SIG-M5 treated with dmso at 0.1 percent for 504 hours (cell line): ENCODE results near the gene MAP7.
"Not testable (repeated sequence)": the region's sequence is repeated elsewhere in the genome, so short reads cannot be mapped to it uniquely, and the experiment has no call there.

ENCODE experiments used
- DNase-seq: peaks from one replicate; lab custom pipeline; 2025; ENCODE audit not compliant: unreplicated experiment; lab: John Stamatoyannopoulos, UW

Gene MAP7

GRCh38 chr6:136425793-136426192 lies 124.4 kb downstream of the MAP7 start:
- DNase-seq = no peak

GRCh38 chr6:136424901-136425300 lies 125.3 kb downstream of the MAP7 start:
- DNase-seq = no peak

- DNase-seq = no peak
Observed at GRCh38 chr6:136424450-136424849, 125.8 kb downstream of the MAP7 start.

DNA sequence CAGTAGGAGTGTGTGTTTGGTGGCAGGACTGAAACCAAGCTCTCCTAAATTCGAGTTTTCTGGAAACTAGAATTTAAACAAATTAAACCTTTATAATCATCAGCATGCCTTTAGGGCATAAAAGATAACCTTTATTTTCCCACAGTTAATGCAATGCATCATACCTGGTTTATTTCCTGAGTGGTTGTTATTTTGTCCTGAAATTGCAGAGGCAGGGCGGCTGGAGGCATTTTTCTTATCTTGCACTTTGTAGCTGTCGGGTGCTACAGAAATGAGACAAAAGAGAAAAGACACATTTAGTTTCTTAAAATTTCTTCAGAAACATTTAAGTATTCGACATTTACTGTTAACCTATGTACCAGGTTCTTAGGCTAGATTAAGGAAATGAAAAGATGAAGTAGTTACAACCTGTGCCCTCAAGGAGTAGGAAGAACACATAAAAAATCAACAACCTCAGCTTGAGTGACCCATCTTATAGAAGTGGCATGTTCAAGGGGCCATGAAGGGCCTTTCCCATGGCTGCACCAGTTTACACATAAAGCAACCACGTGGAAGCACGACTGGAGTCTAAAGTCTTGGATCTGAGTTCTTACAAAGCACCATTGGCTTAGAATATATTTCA lies 128.6 kb downstream of the MAP7 start:
- DNase-seq = no peak

- DNase-seq = no peak
Observed at GRCh38 chr6:136420853-136421252, 129.4 kb downstream of the MAP7 start.

- DNase-seq = peak; percentile 74
Observed at GRCh38 chr6:136415351-136416007, 134.7 kb downstream of the MAP7 start.

- no peak for DNase-seq
Observed at GRCh38 chr6:136412410-136412809, 137.8 kb downstream of the MAP7 start.

DNA sequence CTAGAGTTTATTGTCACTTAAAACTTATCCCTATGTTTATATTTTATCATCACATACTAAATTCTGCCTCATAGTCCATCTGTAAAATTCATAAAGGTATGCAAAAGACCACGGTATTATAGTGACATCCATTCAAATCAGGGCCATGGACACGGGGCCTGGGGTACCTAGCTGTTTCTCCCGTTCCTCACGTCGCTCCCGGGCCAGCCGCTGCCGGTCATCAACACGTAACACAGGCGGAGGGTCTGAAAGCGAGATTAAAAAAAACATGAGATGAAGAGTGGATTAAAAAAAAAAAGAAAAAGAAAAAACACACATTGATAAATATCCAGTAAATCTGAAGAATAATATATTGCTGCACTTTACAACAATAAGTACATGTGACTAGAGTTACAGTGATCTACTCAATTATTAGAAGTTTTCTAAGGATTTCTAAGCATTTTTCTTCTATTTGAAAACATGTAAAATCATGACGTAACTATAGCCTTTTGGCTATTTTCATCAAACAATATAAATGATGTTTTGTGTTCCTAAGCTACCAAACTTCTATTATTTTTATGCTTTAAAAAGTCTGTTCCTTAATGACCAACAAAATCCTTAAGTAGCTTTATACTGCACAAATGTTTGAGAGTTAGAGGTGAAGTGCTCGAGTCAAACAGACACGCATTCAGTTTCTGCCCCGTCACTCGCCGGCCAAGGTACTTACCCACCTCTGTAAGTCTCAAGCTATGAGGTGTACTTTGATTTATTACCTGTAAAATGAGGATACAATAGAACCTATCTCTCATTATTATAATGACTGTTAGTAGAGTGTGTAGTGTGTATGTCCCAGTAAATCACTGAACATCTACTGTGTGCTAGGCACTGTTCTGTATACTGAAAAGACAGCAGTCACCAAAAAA lies 138.5 kb downstream of the MAP7 start:
- DNase-seq = no peak

- DNase-seq = no peak
Observed at GRCh38 chr6:136411025-136411325, 139.2 kb downstream of the MAP7 start.

DNA sequence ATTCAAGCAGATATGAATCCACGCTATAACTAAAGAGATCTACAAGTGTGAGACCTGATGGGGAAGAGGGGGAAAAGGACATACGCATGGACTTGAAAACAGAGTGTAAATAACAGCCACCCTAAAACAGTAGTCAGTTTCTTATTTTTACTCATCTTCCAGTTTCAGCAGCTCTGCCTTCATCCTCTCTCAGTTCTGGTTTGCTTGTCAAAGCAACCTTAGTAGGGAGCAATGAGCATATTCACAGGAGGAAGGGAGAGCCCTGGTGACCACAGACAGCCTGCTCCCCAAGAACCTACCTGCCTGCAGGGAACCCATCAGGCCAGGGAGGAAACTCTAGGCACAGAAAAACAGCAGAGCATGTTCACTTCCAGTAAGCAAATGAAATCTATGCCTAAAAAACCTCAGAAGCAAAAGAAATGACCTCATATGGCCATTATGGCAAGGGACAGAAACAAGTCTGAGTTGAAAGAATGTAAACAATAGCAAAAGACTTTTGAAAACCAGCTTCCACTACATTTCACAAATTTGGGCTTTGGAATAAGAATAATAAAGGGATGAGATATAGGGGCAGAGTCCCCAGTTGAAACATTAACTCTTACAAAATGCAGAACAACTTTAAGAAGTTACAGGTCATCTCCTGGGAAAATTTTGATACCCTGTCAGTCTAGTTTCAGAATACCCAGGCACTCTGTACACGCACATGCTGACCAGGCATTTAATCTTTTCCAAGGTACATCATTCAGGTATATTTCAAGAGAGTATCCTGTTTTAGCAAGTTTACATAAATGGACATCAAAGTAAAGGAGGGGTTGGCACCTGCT lies 139.8 kb downstream of the MAP7 start:
- DNase-seq = no peak

DNA sequence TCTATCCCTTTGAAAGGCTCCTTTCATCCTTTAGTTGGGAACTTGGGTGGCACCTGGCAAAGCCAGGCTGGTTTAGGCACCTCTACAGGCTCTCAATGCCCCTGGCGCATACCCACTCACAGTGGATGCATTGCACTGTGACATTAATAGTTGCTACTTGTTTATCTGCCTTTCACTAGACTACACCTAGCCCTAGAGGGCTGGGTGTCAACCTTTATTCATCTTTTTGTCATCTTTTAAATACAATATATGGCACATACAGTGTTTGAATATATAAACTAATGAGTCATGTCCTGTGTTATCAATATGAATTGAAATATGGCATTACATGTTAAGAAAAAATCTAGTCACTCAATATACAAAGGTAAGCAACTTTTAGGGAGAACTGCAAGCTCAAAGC lies 140.6 kb downstream of the MAP7 start:
- DNase-seq = no peak

DNA sequence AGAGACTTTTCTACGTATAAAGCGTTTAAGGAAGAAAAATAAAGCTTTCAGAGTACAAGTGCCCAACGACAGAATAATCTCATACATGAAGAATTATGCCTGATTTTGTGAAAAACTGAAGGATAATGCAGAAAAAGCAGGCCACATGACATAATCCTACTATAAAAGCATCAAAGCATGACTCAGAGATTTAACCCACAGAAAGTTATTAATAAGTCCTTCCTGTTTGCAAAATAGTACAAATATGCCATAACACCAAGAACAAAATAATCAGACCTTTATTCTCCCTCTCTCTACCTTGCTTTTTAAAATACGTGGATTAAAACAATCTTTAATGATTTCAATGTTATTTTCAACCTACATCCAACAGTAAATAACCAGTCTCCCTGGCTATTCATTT lies 142.0 kb downstream of the MAP7 start:
- peak; percentile 33 for DNase-seq

GRCh38 chr6:136405420-136406029 lies 144.7 kb downstream of the MAP7 start:
- DNase-seq = peak; percentile 39

DNA sequence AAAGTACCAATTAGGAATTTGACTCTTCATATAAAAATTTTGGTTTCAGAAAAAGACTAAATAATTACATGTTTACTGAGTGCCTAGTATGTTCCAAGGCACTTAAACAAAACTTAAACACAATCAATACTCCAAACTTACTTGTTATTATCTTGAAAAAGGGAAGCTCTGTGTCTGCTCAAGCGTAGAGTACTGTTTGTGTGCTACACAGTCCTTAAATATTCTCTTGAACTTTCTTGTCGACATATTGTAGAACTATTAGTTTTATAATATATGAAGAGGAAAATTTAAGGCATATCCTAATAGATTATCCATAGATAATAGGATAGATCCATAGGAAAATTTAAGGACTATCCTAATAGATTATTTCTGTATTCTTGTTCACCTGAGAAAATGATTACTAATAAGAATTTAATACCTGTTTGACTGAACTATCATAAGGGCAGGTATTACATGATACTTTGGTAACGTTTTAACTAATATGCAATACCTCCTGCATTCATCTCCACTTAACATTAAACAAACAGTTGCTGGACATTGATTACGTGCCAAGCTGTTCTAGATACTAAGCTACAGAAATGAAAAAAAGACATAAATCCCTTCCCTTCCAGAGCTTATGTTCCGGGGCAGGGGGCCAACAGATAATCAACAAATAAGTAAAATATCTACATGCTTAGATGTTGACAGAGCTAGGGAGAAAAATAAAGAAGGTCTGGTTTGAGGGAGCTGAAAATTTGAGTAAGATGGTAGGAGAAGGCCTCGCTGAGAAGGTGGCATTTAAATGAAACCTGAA lies 145.4 kb downstream of the MAP7 start:
- no peak for DNase-seq

GRCh38 chr6:136404007-136404406 lies 146.2 kb downstream of the MAP7 start:
- no peak for DNase-seq

DNA sequence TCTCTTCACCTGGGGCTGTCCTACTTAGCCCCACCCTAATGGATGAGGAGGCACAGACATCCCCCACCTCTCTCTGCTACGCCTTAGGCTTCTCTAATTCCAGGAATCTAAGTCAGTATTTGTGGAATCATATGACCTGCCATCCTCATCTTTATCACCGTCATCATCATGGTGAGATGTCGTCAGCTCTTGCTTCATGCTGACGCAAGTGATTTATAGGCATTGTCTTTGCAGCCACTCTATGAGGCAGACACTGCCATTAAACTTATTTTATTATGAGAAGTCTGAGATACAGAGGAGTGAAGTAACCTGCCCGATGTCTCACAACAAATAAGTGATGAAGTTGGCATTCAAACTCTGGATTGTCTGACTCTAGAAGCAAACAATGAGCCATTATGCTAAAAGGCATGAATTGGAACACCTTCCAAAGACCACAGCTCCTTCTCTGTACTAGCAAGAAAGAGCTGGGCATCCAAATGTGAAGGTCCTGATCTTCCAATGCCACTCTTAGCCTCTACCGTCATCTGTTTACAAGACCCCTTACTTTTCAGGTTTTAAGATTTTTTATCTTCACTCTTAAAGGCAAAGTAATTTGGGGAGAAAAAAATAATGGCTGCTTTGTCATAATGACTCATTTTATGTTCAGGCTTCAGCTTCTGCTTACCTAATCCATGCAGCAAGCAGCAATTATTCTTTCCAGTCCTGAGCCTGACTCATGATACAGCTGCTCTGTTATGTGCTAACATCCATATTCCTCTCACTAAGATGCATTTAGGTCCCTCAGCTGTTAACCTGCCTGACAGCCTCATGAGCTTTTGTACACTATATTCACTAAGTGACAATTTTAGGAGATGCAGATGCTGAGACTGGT lies 146.9 kb downstream of the MAP7 start:
- peak; percentile 76 for DNase-seq

DNA sequence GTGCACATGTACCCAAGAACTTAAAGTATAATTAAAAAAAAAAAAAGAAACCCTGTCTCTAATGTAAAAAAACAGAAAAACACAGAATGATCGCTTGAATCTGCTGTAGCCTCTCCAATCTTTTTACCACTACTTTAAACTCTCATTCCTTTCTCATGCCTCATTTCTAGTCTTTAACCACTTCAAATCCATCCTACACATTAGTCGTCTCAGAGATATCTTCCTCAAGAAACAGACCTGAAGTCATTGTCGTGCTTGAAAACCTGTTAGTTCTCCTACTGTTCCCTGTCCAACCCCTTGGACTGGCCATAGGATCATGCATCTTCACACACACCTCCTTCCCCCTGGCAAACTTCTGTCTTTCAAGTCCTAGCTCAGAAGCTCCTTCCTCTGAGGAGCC lies 148.5 kb downstream of the MAP7 start:
- no peak for DNase-seq

DNA sequence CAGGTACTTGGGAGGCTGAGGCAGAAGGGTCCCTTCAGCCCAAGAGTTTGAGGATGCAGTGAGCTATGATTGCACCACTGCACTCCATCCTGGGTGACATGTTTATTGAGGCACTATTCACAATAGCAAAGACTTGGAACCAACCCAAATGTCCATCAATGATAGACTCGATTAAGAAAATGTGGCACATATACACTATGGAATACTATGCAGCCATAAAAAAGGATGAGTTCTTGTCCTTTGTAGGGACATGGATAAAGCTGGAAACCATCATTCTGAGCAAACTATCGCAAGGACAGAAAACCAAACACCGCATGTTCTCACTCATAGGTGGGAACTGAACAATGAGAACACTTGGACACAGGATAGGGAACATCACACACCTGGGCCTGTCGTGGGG lies 149.0 kb downstream of the MAP7 start:
- DNase-seq = not testable (repeated sequence)

GRCh38 chr6:136398453-136398852 lies 151.8 kb downstream of the MAP7 start:
- DNase-seq = no peak
